B cell (primary cell): ENCODE measurements around the gene COG5. TPM values are rescaled to one million over a fixed set of nuclear protein-coding genes. Genes with fewer than 3 reads are reported as not detected.

Source experiments
- ATAC-seq: fragments of 200-7000 bp; cut with Tn5 transposase; one replicate; pipeline ENCODE4 v1.10.0; 2021; ENCODE audit warnings: low read depth, mild to moderate bottlenecking, moderate number of reproducible peaks, moderate library complexity
- CTCF ChIA-PET: fragments of 350-600 bp; sonication (Branson Sonifier 250); formaldehyde crosslinking; loops from one replicate; lab custom pipeline; 2021; ENCODE audit warnings: antibody characterized with exemption, inconsistent platforms; lab: Charles Lee
- POLR2A ChIA-PET: fragments of 350-600 bp; sonication (Branson Sonifier 250); formaldehyde crosslinking; loops from one replicate; lab custom pipeline; 2021; ENCODE audit warnings: antibody characterized with exemption; lab: Charles Lee
- DNase-seq: peaks from one replicate; pipeline ENCODE4 v3.0.0; 2013
- H2AFZ ChIP-seq: 2 replicates; pipeline ENCODE4 v1.6.1; 2012; ENCODE audit warnings: mild to moderate bottlenecking, low read depth, low read length; ENCODE audit not compliant: insufficient read depth, poor library complexity, severe bottlenecking
- H3K27ac ChIP-seq, 2 donors: 1 replicate in 1 of 2; 2 replicates in 1 of 2; pipeline ENCODE4 v1.5.1; 2012 to 2013; ENCODE audit warnings: low read length in 2 of 2, mild to moderate bottlenecking in 2 of 2, moderate library complexity in 1 of 2
- H3K27me3 ChIP-seq, 4 experiments: fragments of 200-600 bp in 1 of 4; sonication (generic) in 1 of 4; replicated peaks in 1 of 4; 1 replicate in 2 of 4; 2 replicates in 2 of 4; pipeline versions ENCODE4 v1.6.1 to v1.7.0; 2013 to 2016; ENCODE audit warnings: low read length in 3 of 4, mild to moderate bottlenecking in 2 of 4, mixed read lengths in 1 of 4, moderate library complexity in 1 of 4; ENCODE audit not compliant: insufficient read depth in 4 of 4, control insufficient read depth in 3 of 4; ENCODE audit errors: control extremely low read depth in 1 of 4
- H3K36me3 ChIP-seq, 2 experiments: replicated peaks in 1 of 2; 1 replicate in 1 of 2; 2 replicates in 1 of 2; pipeline versions ENCODE4 v1.6.1 to v1.7.1; 2013; ENCODE audit warnings: low read length in 1 of 2; ENCODE audit not compliant: insufficient read depth in 2 of 2, control insufficient read depth in 1 of 2; ENCODE audit errors: control extremely low read depth in 1 of 2, extremely low read depth in 1 of 2
- H3K4me1 ChIP-seq, 2 donors: fragments of 200-600 bp in 1 of 2; sonication (generic) in 1 of 2; 1 replicate in 1 of 2; 2 replicates in 1 of 2; pipeline versions ENCODE4 v1.5.1 to v1.6.1; 2013 to 2017; ENCODE audit warnings: low read length in 2 of 2; ENCODE audit not compliant: control insufficient read depth in 2 of 2, insufficient read depth in 2 of 2
- H3K4me2 ChIP-seq: replicated peaks from 2 replicates; pipeline ENCODE3; 2012; ENCODE audit warnings: mild to moderate bottlenecking, low read depth, low read length; ENCODE audit not compliant: poor library complexity, severe bottlenecking
- H3K4me3 ChIP-seq, 5 experiments: fragments of 200-600 bp in 1 of 5; sonication (generic) in 1 of 5; 1 replicate in 3 of 5; 2 replicates in 2 of 5; pipeline versions ENCODE4 v1.5.1 to v1.7.0; 2011 to 2016; ENCODE audit warnings: low read length in 4 of 5, mild to moderate bottlenecking in 4 of 5, low read depth in 2 of 5, control low read depth in 1 of 5, moderate library complexity in 1 of 5; ENCODE audit not compliant: insufficient read depth in 1 of 5; ENCODE audit errors: control extremely low read depth in 1 of 5, extremely low read depth in 1 of 5
- H3K79me2 ChIP-seq: fragments of 200-600 bp; sonication (generic); one replicate; pipeline ENCODE4 v1.6.0; 2016; ENCODE audit warnings: low read length; ENCODE audit not compliant: control insufficient read depth, insufficient read depth
- H3K9ac ChIP-seq: fragments of 200-600 bp; sonication (generic); 2 replicates; pipeline ENCODE4 v1.6.1; 2017; ENCODE audit warnings: mild to moderate bottlenecking, low read length, moderate library complexity
- H3K9me3 ChIP-seq, 3 donors: one replicate each; pipeline versions ENCODE4 v1.6.1 to v1.7.1; 2013; ENCODE audit warnings: low read length in 2 of 3; ENCODE audit not compliant: control insufficient read depth in 2 of 3, insufficient read depth in 1 of 3; ENCODE audit errors: control extremely low read depth in 1 of 3
- H4K20me1 ChIP-seq: 2 replicates; pipeline ENCODE4 v1.6.0; 2012; ENCODE audit warnings: mild to moderate bottlenecking, low read length; ENCODE audit not compliant: insufficient read depth, control insufficient read depth, poor library complexity, severe bottlenecking
- H3K27ac Mint-ChIP-seq: one replicate; pipeline ENCODE4 v1.8.0; 2021; ENCODE audit warnings: mixed read lengths
- H3K27me3 Mint-ChIP-seq: one replicate; pipeline ENCODE4 v1.8.0; 2021; ENCODE audit warnings: mixed read lengths
- H3K4me1 Mint-ChIP-seq: one replicate; pipeline ENCODE4 v1.8.0; 2021; ENCODE audit warnings: mixed read lengths
- H3K4me3 Mint-ChIP-seq: one replicate; pipeline ENCODE4 v1.8.0; 2021; ENCODE audit warnings: mixed read lengths
- H3K9me3 Mint-ChIP-seq: one replicate; pipeline ENCODE4 v1.8.0; 2022; ENCODE audit warnings: mixed read lengths; ENCODE audit not compliant: insufficient read depth
- CTCF ChIP-seq: fragments of 200-600 bp; IDR thresholded peaks from one replicate; pipeline ENCODE4 v1.8.0; 2022; ENCODE audit warnings: antibody characterized with exemption, mild to moderate bottlenecking
- EZH2 ChIP-seq: IDR thresholded peaks from 2 replicates; pipeline ENCODE4 v1.6.1; 2012; ENCODE audit warnings: borderline replicate concordance, low read depth, mild to moderate bottlenecking, moderate library complexity, low read length; ENCODE audit not compliant: insufficient read depth, poor library complexity, severe bottlenecking
- WGBS: methylation state at CpG from one replicate; pipeline ENCODE4 v1.1.5; 2013; ENCODE audit warnings: missing lambda C conversion rate; ENCODE audit not compliant: insufficient coverage; 5-methylcytosine and 5-hydroxymethylcytosine counted together
- intact Hi-C: fragments of 100-400 bp; cut with micrococcal nuclease; formaldehyde crosslinking; loops from one replicate; pipeline ENCODE4 v1.10.0; 2022
- polyA plus RNA-seq: library from polyadenylated mRNA; depleted of rRNA; stranded (reverse); fragments of >200 nt; gene quantifications from 2 replicates; pipeline ENCODE4 v1.2.3, GENCODE V29; 2012
- total RNA-seq, 2 donors: library from RNA; stranded (reverse); fragments of 120-200 nt in 1 of 2; gene quantifications; 1 replicate in 1 of 2; 2 replicates in 1 of 2; pipeline versions ENCODE4 v1.2.3 to v1.2.4, GENCODE V29; 2013 to 2022

COG5 gene
- total and polyA plus RNA-seq, 2 donors (not counting 1 experiment from before 2014, with no cell fraction given): 7.0 to 73.0 TPM

DNA sequence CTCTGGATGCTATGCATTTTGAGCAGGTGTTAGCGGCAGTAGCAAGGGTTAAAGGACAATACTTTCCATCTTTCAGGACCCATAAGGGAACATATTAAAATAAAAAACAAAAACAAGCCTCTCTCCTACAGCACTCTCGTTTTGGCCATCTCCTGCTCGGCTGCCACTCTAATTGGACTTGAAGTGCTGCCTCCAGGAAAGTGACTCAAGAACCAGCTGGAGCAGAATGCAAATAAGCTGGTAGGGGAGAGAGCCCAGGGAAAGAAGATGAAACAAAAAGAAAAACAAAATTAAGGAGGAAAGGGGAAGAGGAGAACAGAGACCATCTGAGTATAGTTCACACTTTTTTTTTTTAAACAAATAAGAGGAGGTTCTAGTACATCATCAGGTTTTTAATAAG is 329.3 kb downstream of the COG5 start:
- H3K4me3 Mint-ChIP-seq: no peak overlapping the region
- no peaks in the 10 kb centered on the region for H4K20me1 ChIP-seq
- no peak overlapping the region for H3K9ac ChIP-seq
- no peaks in the 10 kb centered on the region for H3K27me3 Mint-ChIP-seq
- no peak overlapping the region for H3K4me2 ChIP-seq
- H3K27me3 ChIP-seq: no peaks in the 10 kb centered on the region
- 83% methylated on average over 1 of the region's 3 CpGs for WGBS
- ChIA-PET CTCF (no interaction called here), POLR2A (no interaction called here)
- H3K4me1 ChIP-seq: no peaks in the 10 kb centered on the region
- no peaks in the 10 kb centered on the region for H3K79me2 ChIP-seq
- peaks cover 4 to 15% of the 10 kb centered on the region in 2 experiments for H3K36me3 ChIP-seq
- no peaks in the 10 kb centered on the region for H3K9me3 ChIP-seq
- intact Hi-C loops: no loop called here
- H3K27ac ChIP-seq: no peak overlapping the region
- ATAC-seq: no peak
- no peak overlapping the region for H3K27ac Mint-ChIP-seq
- H2AFZ ChIP-seq: no peak overlapping the region
- H3K4me1 Mint-ChIP-seq: peaks cover 3% of the 10 kb centered on the region
- no peak for TF ChIP-seq CTCF
- TF ChIP-seq EZH2: no peak
- no peaks in the 10 kb centered on the region for H3K9me3 Mint-ChIP-seq
- H3K4me3 ChIP-seq: no peak overlapping the region
- no peak for DNase-seq

DNA sequence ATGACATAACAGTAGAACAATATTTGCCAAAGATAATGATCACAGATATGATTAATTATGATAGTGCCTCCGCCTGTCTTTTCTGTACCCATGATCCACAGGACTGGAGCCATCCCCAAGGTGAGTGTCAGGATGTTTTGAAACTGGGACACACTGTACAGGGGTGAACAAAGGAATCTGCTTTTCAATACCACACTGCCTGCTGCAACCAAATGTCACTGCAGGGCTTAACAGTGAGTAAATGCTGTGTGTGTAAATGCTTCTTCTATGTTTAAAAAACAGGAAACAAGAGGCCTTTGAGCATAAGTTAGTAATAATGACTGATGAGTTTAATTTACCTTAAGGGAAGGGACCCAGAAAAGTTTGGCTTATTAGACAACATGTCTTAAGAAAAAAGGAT is 329.7 kb downstream of the COG5 start:
- ChIA-PET CTCF (no interaction called here), POLR2A (no interaction called here)
- TF ChIP-seq EZH2 (no peak), CTCF (no peak)
- Histone ChIP-seq H3K9ac (no peak overlapping the region), H4K20me1 (no peaks in the 10 kb centered on the region), H3K79me2 (no peaks in the 10 kb centered on the region), H3K4me3 (no peak overlapping the region), H3K4me1 (no peaks in the 10 kb centered on the region), H3K27ac (no peak overlapping the region), H3K4me2 (no peak overlapping the region), H3K36me3 (peaks cover 4 to 15% of the 10 kb centered on the region in 2 experiments), H3K9me3 (no peaks in the 10 kb centered on the region), H2AFZ (no peak overlapping the region), H3K27me3 (no peaks in the 10 kb centered on the region)
- Mint-ChIP-seq H3K9me3 (no peaks in the 10 kb centered on the region), H3K4me1 (peaks cover 3% of the 10 kb centered on the region), H3K4me3 (no peak overlapping the region), H3K27ac (no peak overlapping the region), H3K27me3 (no peaks in the 10 kb centered on the region)
- no CpG with 5 or more reads among the region's 1 CpG for WGBS
- ATAC-seq (no peak), DNase-seq (no peak)
- intact Hi-C loops: no loop called here
